Adipose tissue (tissue), 3 donors: ENCODE data around the gene CHD9. TPM values are rescaled to one million over a fixed set of nuclear protein-coding genes. Genes with fewer than 3 reads are reported as not detected.
A peak's percentile ranks its signal among the peaks of the same experiment; 100 is the strongest.
"Not testable (repeated sequence)": the region's sequence is repeated elsewhere in the genome, so short reads cannot be mapped to it uniquely, and the experiment has no call there.

Experiments
- H3K27ac ChIP-seq: one replicate; pipeline ENCODE4 v1.5.1; 2013; ENCODE audit warnings: low read depth, low read length
- WGBS, 3 donors: extraction: QIAGEN DNeasy Blood & Tissue Kit; methylation state at CpG; one replicate each; pipeline ENCODE4 v1.1.7; 2013; 5-methylcytosine and 5-hydroxymethylcytosine counted together
- polyA plus RNA-seq, 3 donors: library from polyadenylated mRNA; stranded (reverse); fragments of 200-250 nt; gene quantifications; one replicate each; pipeline ENCODE4 v1.2.3, GENCODE V29; 2013
- donor health status: healthy with polysubstance abuse.
- donor health status: Bipolar disorder and iron deficiency.
- donor health status: healthy.

The CHD9 gene
- polyA plus RNA-seq, 3 donors, result 11.7 to 20.1 (median 15.4) TPM

- 82 to 87% (median 84%) methylated on average over 2 of the region's 2 CpGs for WGBS, 3 donors
These were observed 12.9 kb downstream of the CHD9 start for GRCh38 chr16:53067675-53068074.

GRCh38 chr16:53068423-53068833 is 13.6 kb downstream of the CHD9 start:
- no peak overlapping the region for H3K27ac ChIP-seq

More at GRCh38 chr16:53067675-53068074, 12.9 kb downstream of the CHD9 start:
- H3K27ac ChIP-seq, result no peak overlapping the region

GRCh38 chr16:53069772-53070171 is 15.0 kb downstream of the CHD9 start:
- WGBS, 3 donors, result 74 to 89% (median 82%) methylated on average over 2 of the region's 2 CpGs
- no peak overlapping the region for H3K27ac ChIP-seq

More at GRCh38 chr16:53068423-53068833, 13.6 kb downstream of the CHD9 start:
- WGBS, 3 donors, result 69 to 87% (median 74%) methylated on average over 4 of the region's 4 CpGs

- no peak overlapping the region for H3K27ac ChIP-seq
- 10 to 45% (median 15%) methylated on average over 6 of the region's 6 CpGs for WGBS, 3 donors
These were observed 17.0 kb downstream of the CHD9 start for GRCh38 chr16:53071748-53072301.

- WGBS, 3 donors, result 77 to 92% (median 78%) methylated on average over 6 of the region's 6 CpGs
- H3K27ac ChIP-seq, result no peak overlapping the region
These were observed 18.2 kb downstream of the CHD9 start for GRCh38 chr16:53073022-53073421.

- WGBS, 3 donors, result 62 to 97% (median 65%) methylated on average over 3 of the region's 3 CpGs
- not testable (repeated sequence) for H3K27ac ChIP-seq
These were observed 19.5 kb downstream of the CHD9 start for GRCh38 chr16:53074296-53074695.

GRCh38 chr16:53075461-53075860 is 20.7 kb downstream of the CHD9 start:
- H3K27ac ChIP-seq, result not testable (repeated sequence)
- 78 to 94% (median 83%) methylated on average over 7 of the region's 7 CpGs for WGBS, 3 donors

- H3K27ac ChIP-seq, result no peak overlapping the region
- WGBS, 3 donors, result 69 to 94% (median 92%) methylated on average over 2 of the region's 2 CpGs
These were observed 23.5 kb downstream of the CHD9 start for GRCh38 chr16:53078247-53078646.

GRCh38 chr16:53078765-53079485 is 24.1 kb downstream of the CHD9 start:
- no peak overlapping the region for H3K27ac ChIP-seq
- WGBS, 3 donors, result 78 to 85% (median 79%) methylated on average over 6 of the region's 6 CpGs

- 49 to 61% (median 55%) methylated on average over 8 of the region's 8 CpGs for WGBS, 3 donors
- no peak overlapping the region for H3K27ac ChIP-seq
These were observed 25.7 kb downstream of the CHD9 start for GRCh38 chr16:53080345-53081031.

GRCh38 chr16:53081032-53081424 is 26.2 kb downstream of the CHD9 start:
- no peak overlapping the region for H3K27ac ChIP-seq

GRCh38 chr16:53081686-53082407 is 27.1 kb downstream of the CHD9 start:
- no peak overlapping the region for H3K27ac ChIP-seq
- 99 to 100% (median 99%) methylated on average over 3 of the region's 3 CpGs for WGBS, 3 donors

- WGBS, 3 donors, result 61 to 89% (median 84%) methylated on average over 4 of the region's 4 CpGs
- no peak overlapping the region for H3K27ac ChIP-seq
These were observed 27.7 kb downstream of the CHD9 start for GRCh38 chr16:53082509-53082908.

GRCh38 chr16:53083119-53083518 is 28.3 kb downstream of the CHD9 start:
- WGBS, 3 donors, result 49 to 88% (median 75%) methylated on average over 1 of the region's 1 CpG
- no peak overlapping the region for H3K27ac ChIP-seq

GRCh38 chr16:53084141-53084541 is 29.4 kb downstream of the CHD9 start:
- WGBS, 3 donors, result 72 to 88% (median 82%) methylated on average over 4 of the region's 4 CpGs
- H3K27ac ChIP-seq, result no peak overlapping the region

- no peak overlapping the region for H3K27ac ChIP-seq
- 65 to 83% (median 71%) methylated on average over 8 of the region's 8 CpGs for WGBS, 3 donors
These were observed 30.0 kb downstream of the CHD9 start for GRCh38 chr16:53084746-53085334.

- 21 to 31% (median 21%) methylated on average over 4 of the region's 4 CpGs for WGBS, 3 donors
These were observed 30.6 kb downstream of the CHD9 start for GRCh38 chr16:53085369-53085843.

GRCh38 chr16:53085931-53086421 is 31.2 kb downstream of the CHD9 start:
- 55 to 73% (median 62%) methylated on average over 6 of the region's 6 CpGs for WGBS, 3 donors
- H3K27ac ChIP-seq, result peak overlapping the region; percentile 46

More at GRCh38 chr16:53085369-53085843, 30.6 kb downstream of the CHD9 start:
- H3K27ac ChIP-seq, result no peak overlapping the region
